ENCODE results near the gene PTER.

GRCh38 chr10:16445770-16446469, 9.1 kb downstream of the PTER start:
- TF ChIP-seq CTCF (IDR thresholded peaks at IDR 0.05) (no peak), POLR2AphosphoS5 (IDR thresholded peaks at IDR 0.05) (no peak)

Measured in gastroesophageal sphincter (tissue), 3 donors.